Caco-2 (cell line): ENCODE data around the gene ADGRL2. TPM values are rescaled to one million over a fixed set of nuclear protein-coding genes. Genes with fewer than 3 reads are reported as not detected.

ENCODE experiments used
- BruUV-seq: library from RNA; stranded (reverse); fragments of 400-500 nt; replicated peaks from 2 replicates; lab custom pipeline; 2021; lab: Mats Ljungman, UMichigan
- CTCF ChIA-PET: fragments of 300-600 bp; sonication (Branson Sonifier 250); formaldehyde crosslinking; loops from one replicate; lab custom pipeline; 2022; ENCODE audit warnings: antibody characterized with exemption; lab: Charles Lee
- POLR2A ChIA-PET: fragments of 300-600 bp; sonication (Branson Sonifier 250); formaldehyde crosslinking; loops from one replicate; lab custom pipeline; 2022; ENCODE audit warnings: antibody characterized with exemption; lab: Charles Lee
- DNase-seq, 2 experiments: peaks; one replicate each; pipeline versions ENCODE4 v3.0.0 to v3.0.0-alpha.2; 2020 to 2022
- H3K27me3 ChIP-seq: replicated peaks from 2 replicates; pipeline ENCODE4 v1.6.0; 2011; ENCODE audit warnings: low read length; ENCODE audit not compliant: control insufficient read depth, insufficient read depth
- H3K36me3 ChIP-seq: 2 replicates; pipeline ENCODE4 v1.5.1; 2011; ENCODE audit warnings: low read length; ENCODE audit not compliant: control insufficient read depth, insufficient read depth
- H3K4me1 ChIP-seq: fragments of 250-450 bp; sonication (Bioruptor Pico); 2 replicates; pipeline ENCODE4 v1.5.1; 2020; ENCODE audit warnings: mild to moderate bottlenecking
- H3K4me3 ChIP-seq: 2 replicates; pipeline ENCODE4 v1.5.1; 2011; ENCODE audit warnings: low read depth, mild to moderate bottlenecking, control low read depth, low read length
- H3K9me3 ChIP-seq: fragments of 250-450 bp; sonication (Bioruptor Pico); 2 replicates; pipeline ENCODE4 v1.5.1; 2020; ENCODE audit warnings: mild to moderate bottlenecking, moderate library complexity
- H3K27ac Mint-ChIP-seq: one replicate; pipeline ENCODE4 v1.8.0; 2022; ENCODE audit warnings: mixed read lengths; ENCODE audit not compliant: unreplicated experiment
- H3K27me3 Mint-ChIP-seq: one replicate; pipeline ENCODE4 v1.8.0; 2022; ENCODE audit warnings: mixed read lengths; ENCODE audit not compliant: insufficient read depth, unreplicated experiment
- H3K36me3 Mint-ChIP-seq: one replicate; pipeline ENCODE4 v1.8.0; 2022; ENCODE audit warnings: mild to moderate bottlenecking, mixed read lengths; ENCODE audit not compliant: insufficient read depth, unreplicated experiment
- H3K4me1 Mint-ChIP-seq: one replicate; pipeline ENCODE4 v1.8.0; 2022; ENCODE audit warnings: low read depth, mixed read lengths; ENCODE audit not compliant: unreplicated experiment
- H3K4me3 Mint-ChIP-seq: one replicate; pipeline ENCODE4 v1.8.0; 2022; ENCODE audit warnings: mild to moderate bottlenecking, moderate library complexity, mixed read lengths; ENCODE audit not compliant: unreplicated experiment
- H3K9me3 Mint-ChIP-seq: one replicate; pipeline ENCODE4 v1.8.0; 2022; ENCODE audit warnings: mixed read lengths; ENCODE audit not compliant: unreplicated experiment
- CTCF ChIP-seq, 2 experiments: fragments of 200-600 bp in 1 of 2; IDR thresholded peaks; 1 replicate in 1 of 2; 2 replicates in 1 of 2; pipeline versions ENCODE4 v1.5.1 to v1.8.0; 2011 to 2022; ENCODE audit warnings: antibody characterized with exemption in 1 of 2, control low read depth in 1 of 2, inconsistent platforms in 1 of 2, low read depth in 1 of 2, low read length in 1 of 2, mild to moderate bottlenecking in 1 of 2, moderate library complexity in 1 of 2; ENCODE audit not compliant: insufficient read depth in 1 of 2, severe bottlenecking in 1 of 2, unreplicated experiment in 1 of 2
- intact Hi-C: fragments of 100-400 bp; cut with micrococcal nuclease; formaldehyde crosslinking; loops from one replicate; pipeline ENCODE4 v1.10.0; 2022; ENCODE audit not compliant: unreplicated experiment
- total RNA-seq: library from RNA; stranded (reverse); gene quantifications from 2 replicates; pipeline ENCODE4 v1.2.3, GENCODE V29; 2022

The ADGRL2 gene
- total RNA-seq, 1 experiment from 2014 or later, result 3.8 TPM

- Histone ChIP-seq H3K36me3 (no peaks in the 10 kb centered on the region), H3K4me1 (no peaks in the 10 kb centered on the region; the same call in 1 of the 2 replicates), H3K9me3 (no peaks in the 10 kb centered on the region), H3K27me3 (no peaks in the 10 kb centered on the region; the same call in 1 of the 2 replicates), H3K4me3 (peak overlapping the region; percentile 32)
- intact Hi-C loops, result loop anchor here (5.0 kb wide), 1 partner anchor 493 kb away; no protein-coding TSS in a partner anchor
- Mint-ChIP-seq H3K27ac (no peak overlapping the region), H3K36me3 (no peaks in the 10 kb centered on the region), H3K4me3 (peak overlapping the region; percentile 83), H3K27me3 (peaks cover 5% of the 10 kb centered on the region), H3K4me1 (no peaks in the 10 kb centered on the region), H3K9me3 (no peaks in the 10 kb centered on the region)
- no TSS peak for BruUV-seq
- CTCF ChIA-PET, result interaction anchor here (0.7 kb wide), 1 partner anchor 494 kb away, joined by 3 read pairs; no protein-coding TSS in a partner anchor
- POLR2A ChIA-PET, result no interaction called here
- DNase-seq, result peak in 1 of 2 experiments; percentile 14
- no peak for TF ChIP-seq CTCF (IDR thresholded peaks at IDR 0.05; ENCODE audit: insufficient read depth in 1 of 2, low read depth in 1 of 2, low read length in 1 of 2, severe bottlenecking in 1 of 2, unreplicated experiment in 1 of 2)
Measured at GRCh38 chr1:81799939-81800694, 617 bp upstream of the ADGRL2 start.

GRCh38 chr1:81801651-81802456 lies 1.1 kb downstream of the ADGRL2 start:
- no peaks in the 10 kb centered on the region; the same call in 1 of the 2 replicates for H3K27me3 ChIP-seq
- intact Hi-C loops, result loop anchor here (5.0 kb wide), 1 partner anchor 495 kb away; no protein-coding TSS in a partner anchor

More at GRCh38 chr1:81801651-81802456, 1.1 kb downstream of the ADGRL2 start:
- no peaks in the 10 kb centered on the region for H3K36me3 Mint-ChIP-seq
- ChIA-PET CTCF (interaction anchor here (0.6 kb wide), 1 partner anchor 111 kb away, joined by 3 read pairs; no protein-coding TSS in a partner anchor), POLR2A (no interaction called here)
- H3K4me3 Mint-ChIP-seq, result peak overlapping the region; percentile 83
- no peaks in the 10 kb centered on the region for H3K4me1 Mint-ChIP-seq
- peaks cover 8% of the 10 kb centered on the region for H3K27me3 Mint-ChIP-seq
- H3K4me3 ChIP-seq, result peak overlapping the region; percentile 32
- TF ChIP-seq CTCF (IDR thresholded peaks at IDR 0.05; ENCODE audit: insufficient read depth in 1 of 2, low read depth in 1 of 2, low read length in 1 of 2, severe bottlenecking in 1 of 2, unreplicated experiment in 1 of 2), result no peak
- DNase-seq, result peak in 1 of 2 experiments; percentile 24
- H3K9me3 Mint-ChIP-seq, result no peaks in the 10 kb centered on the region
- no TSS peak for BruUV-seq
- H3K27ac Mint-ChIP-seq, result no peak overlapping the region
- H3K9me3 ChIP-seq, result no peaks in the 10 kb centered on the region
- no peaks in the 10 kb centered on the region for H3K36me3 ChIP-seq
- H3K4me1 ChIP-seq, result no peaks in the 10 kb centered on the region; the same call in 1 of the 2 replicates
